ENCODE results near the gene FAM222A. TPM values are rescaled to one million over a fixed set of nuclear protein-coding genes. Genes with fewer than 3 reads are reported as not detected.
A peak's percentile ranks its signal among the peaks of the same experiment; 100 is the strongest.

Gene FAM222A
- total and polyA plus RNA-seq, 12 donors = 9.2 to 57.8 (median 25.3) TPM

GRCh38 chr12:109760930-109761921 is 47.6 kb downstream of the FAM222A start:
- peak in 6 of 7 donors; percentile 16 to 50 (median 24) for DNase-seq
- Histone ChIP-seq H3K27me3 (no peaks in the 10 kb centered on the region), H3K36me3 (replicated peaks in 1 of 2) (no peaks in the 10 kb centered on the region), H3K4me3 (no peak overlapping the region), H3K4me1 (replicated peaks in 1 of 2) (peaks cover 26 to 31% of the 10 kb centered on the region in 2 donors), H3K27ac (peak overlapping the region in 3 of 5 donors; percentile 52 to 81 (median 67)), H3K9me3 (replicated peaks in 1 of 3) (peaks cover 0 to 10% (median 0%) of the 10 kb centered on the region in 3 donors)
- intact Hi-C loops (cut with DNase I) = no loop called here
- TF ChIP-seq CTCF (IDR thresholded peaks at IDR 0.05) (no peak), POLR2A (IDR thresholded peaks at IDR 0.05) (no peak)
- 60 to 67% (median 64%) methylated on average over 12 to 16 of the region's 16 CpGs for WGBS, 4 donors

GRCh38 chr12:109762071-109762672 is 48.5 kb downstream of the FAM222A start:
- peak in 6 of 7 donors; percentile 6 to 53 (median 16) for DNase-seq
- Histone ChIP-seq H3K27me3 (no peaks in the 10 kb centered on the region), H3K27ac (peak overlapping the region in 2 of 5 donors; percentile 67 to 81), H3K9me3 (replicated peaks in 1 of 3) (peaks cover 0 to 5% (median 0%) of the 10 kb centered on the region in 3 donors), H3K4me1 (replicated peaks in 1 of 2) (peaks cover 26 to 31% of the 10 kb centered on the region in 2 donors), H3K4me3 (no peak overlapping the region), H3K36me3 (replicated peaks in 1 of 2) (no peaks in the 10 kb centered on the region)
- TF ChIP-seq CTCF (IDR thresholded peaks at IDR 0.05) (no peak), POLR2A (IDR thresholded peaks at IDR 0.05) (no peak)
- 84 to 95% (median 92%) methylated on average over 10 to 12 of the region's 12 CpGs for WGBS, 4 donors
- intact Hi-C loops (cut with DNase I) = no loop called here

- Histone ChIP-seq H3K4me1 (replicated peaks in 1 of 2) (peaks cover 26 to 31% of the 10 kb centered on the region in 2 donors), H3K9me3 (replicated peaks in 1 of 3) (peaks cover 0 to 5% (median 0%) of the 10 kb centered on the region in 3 donors), H3K27me3 (no peaks in the 10 kb centered on the region), H3K4me3 (no peak overlapping the region), H3K36me3 (replicated peaks in 1 of 2) (no peaks in the 10 kb centered on the region), H3K27ac (peak overlapping the region in 3 of 5 donors; percentile 2 to 75 (median 65))
- 68 to 100% (median 92%) methylated on average over 1 to 2 of the region's 2 CpGs for WGBS, 4 donors
- TF ChIP-seq POLR2A (IDR thresholded peaks at IDR 0.05) (no peak), CTCF (IDR thresholded peaks at IDR 0.05) (no peak)
- DNase-seq = peak in 3 of 7 donors; percentile 18 to 41 (median 21)
- intact Hi-C loops (cut with DNase I) = no loop called here
Observed at GRCh38 chr12:109762673-109763191, 49.1 kb downstream of the FAM222A start.
